SKM-1 treated with dmso at 0.1 percent for 144 hours (cell line): ENCODE results near the gene SMIM21.

Experiments
- DNase-seq: peaks from one replicate; lab custom pipeline; 2025; ENCODE audit not compliant: unreplicated experiment; lab: John Stamatoyannopoulos, UW

SMIM21 gene

GRCh38 chr18:75428490-75428889 is 987 bp upstream of the SMIM21 start:
- no peak for DNase-seq

DNA sequence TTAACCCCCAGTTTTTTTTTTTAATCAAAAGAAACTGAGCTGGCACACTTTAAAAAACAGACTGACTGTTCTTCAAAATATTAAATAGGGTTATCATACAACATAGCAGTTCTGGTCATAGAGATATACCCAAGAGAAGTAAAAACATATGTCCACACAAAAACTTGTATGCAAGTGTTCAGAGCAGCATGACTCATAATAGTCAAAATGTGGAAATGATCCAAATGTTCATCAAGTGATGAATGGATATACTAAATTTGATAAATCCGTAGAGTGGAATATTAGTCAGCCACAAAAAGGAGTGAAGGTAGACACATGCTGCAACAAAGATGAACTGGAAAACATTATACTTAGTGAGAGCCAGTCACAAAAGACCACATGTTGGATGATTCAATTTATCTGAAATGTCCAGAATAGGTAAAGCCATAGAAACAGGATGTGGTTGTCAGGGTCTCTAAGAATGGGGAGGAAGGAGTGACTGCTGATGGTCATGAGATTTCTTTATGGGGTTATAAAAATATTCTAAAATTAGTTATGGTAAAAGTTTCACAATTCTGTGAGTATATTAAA is 5.1 kb downstream of the SMIM21 start:
- DNase-seq = no peak

DNA sequence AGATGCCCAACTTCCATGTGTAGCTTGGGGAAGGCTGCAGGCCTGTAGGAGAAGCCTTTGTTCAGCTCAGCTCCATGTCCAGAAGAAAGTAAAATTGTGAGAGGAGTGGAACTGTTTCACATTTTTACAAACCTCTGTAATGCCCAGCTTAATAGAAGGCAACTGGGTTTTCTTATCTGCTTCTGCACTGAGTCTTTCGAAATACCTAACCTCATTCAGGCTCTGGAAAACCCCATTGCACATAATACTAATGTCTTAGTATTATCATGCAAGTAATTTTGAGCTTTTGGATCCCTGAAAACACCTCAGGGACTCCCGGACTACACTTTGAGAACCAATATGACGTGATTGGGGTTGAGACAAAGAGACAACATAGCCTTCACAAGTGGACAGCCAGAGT is 5.8 kb downstream of the SMIM21 start:
- no peak for DNase-seq

GRCh38 chr18:75418293-75419005 is 9.1 kb downstream of the SMIM21 start:
- no peak for DNase-seq

DNA sequence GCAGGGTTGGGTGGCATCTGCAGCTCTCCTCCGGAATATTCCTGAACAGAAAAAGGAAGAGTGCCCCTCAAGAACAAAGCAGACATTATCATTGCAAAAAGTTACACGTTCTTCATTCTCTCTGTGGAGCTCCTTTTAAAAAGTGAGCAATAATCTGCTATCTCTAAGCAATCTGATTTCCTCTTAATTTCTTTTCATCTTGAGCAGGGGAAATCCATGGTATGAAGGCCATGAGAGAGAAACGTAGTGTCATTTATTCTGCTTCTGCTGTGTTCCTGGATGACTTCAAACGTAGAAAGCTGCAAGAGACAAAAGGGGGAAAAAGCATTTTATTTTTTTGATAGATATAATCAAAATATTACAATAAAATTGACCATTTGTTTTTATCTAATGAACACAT is 16.9 kb downstream of the SMIM21 start:
- DNase-seq = no peak

DNA sequence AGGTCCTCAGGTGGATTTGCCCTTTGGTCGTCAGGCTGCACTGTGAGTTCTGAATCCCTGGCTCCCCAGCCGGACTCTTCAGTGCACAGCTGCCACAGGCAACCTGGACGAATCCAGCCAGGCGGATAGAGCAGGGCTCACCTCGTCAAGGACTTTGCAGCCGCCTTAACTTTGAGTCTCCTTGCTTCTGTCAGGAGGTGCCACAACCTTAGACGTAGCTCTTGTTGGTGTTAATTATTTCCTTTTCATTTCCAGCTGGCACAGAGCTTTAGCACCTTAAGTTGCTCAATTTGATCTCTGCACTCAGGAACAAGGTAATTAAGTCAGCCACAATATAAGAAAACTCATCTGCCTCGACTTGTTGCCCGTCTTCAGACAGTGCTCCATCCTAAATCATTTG is 17.7 kb downstream of the SMIM21 start:
- no peak for DNase-seq

- no peak for DNase-seq
Measured at GRCh38 chr18:75408554-75409506, 18.7 kb downstream of the SMIM21 start.

DNA sequence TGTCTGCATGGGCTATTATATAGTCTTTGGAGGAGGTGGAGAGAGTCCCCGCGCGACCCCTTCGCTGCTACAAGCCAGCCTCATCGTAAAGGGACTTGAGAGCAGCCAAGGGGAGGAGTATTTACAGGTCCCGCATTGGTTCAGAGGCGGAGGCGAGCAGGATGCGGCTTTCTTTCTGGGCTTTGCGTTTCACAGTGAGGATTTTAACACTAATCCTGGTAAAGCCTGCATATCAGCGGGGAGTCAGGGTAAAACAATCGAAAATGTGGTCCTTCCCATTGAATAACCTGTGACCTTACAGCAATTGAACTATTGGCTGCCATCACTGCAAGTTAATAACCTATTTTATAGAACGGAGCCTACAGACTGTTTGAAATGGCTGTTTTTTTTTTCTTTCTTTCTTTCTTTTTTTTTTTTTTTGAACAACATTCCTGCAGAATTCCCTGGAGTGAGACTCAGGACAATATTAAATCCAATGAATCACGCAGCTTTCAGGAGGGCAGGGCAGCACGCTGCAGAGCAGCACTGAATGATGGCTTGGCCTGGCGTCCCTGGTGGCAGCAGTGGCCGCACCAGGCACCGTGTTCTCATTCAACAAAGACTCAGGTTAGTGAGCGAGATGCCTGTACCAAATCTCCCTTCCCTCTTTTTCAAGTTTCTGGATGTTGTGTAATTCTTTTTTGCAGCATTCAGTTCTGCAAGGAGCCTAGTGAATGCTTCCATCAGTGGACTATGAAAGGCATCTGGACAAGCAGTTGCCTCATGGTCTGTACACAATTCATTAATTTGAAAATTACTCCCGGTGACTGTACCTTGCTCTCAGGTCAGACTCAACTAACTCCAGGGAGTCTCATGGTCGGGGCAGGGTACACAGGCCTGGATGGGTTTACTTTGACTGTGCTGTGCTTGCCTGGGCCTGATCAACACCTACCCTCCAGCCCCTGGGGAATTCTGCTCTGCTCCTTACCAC is 19.8 kb downstream of the SMIM21 start:
- DNase-seq = no peak

- DNase-seq = no peak
Measured at GRCh38 chr18:75406491-75407445, 20.7 kb downstream of the SMIM21 start.

DNA sequence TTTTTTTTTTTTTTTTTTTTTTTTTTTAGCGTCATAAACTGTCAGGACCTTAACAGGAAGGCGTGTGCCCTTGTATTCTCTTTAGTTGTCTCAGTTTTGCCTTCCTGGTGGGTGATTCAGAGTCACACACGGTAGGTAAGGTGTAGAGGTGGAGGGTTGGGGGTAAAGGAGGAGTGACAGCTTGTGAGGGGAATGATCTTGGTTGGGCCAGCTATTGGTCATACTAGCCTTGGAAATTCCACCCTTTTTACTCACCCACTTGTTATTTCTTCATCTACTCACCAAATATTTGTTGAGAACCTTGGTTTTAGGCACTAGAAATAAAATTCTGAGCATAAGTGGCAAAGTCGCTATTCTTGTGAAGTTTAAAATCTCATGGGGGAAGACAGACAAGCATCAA is 22.2 kb downstream of the SMIM21 start:
- no peak for DNase-seq

DNA sequence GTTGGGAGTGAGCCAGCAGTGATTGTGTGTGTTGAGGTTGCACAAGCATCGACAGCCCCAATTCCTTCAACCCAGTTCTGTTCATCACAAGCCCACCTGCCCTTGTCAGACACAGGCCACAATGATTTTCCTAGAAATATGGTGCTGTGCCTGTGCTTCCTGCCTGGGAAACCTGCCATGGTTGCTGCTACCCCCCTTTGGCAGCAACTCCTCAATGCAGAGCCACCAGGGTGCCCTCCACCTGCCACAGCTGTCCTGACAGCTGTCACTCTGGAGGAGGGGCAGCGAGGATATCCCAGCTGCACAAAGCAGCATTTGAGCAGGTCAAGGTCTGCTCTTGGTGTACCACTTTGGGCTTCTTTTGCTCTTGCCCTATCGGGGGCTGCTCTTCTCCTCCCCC is 27.1 kb downstream of the SMIM21 start:
- no peak for DNase-seq

DNA sequence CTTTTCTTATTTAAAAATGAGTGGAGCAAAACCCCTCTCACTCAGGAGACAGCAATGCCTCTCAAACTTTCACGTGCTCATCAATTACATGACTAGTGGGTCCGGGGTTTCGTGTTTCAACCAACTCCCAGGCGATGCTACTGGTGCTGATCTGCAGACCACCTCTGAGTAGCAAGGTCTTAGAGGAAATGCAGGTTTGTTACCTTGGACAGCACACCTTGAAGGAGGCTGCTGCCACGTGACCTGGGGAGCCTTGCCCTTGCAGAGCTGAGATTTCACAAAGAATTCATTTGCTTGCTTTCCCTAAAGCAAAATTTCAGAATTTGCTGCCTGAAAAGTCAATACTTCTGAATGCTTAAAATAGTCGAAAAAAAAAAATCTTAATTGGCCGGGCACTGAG is 32.4 kb downstream of the SMIM21 start:
- DNase-seq = no peak

DNA sequence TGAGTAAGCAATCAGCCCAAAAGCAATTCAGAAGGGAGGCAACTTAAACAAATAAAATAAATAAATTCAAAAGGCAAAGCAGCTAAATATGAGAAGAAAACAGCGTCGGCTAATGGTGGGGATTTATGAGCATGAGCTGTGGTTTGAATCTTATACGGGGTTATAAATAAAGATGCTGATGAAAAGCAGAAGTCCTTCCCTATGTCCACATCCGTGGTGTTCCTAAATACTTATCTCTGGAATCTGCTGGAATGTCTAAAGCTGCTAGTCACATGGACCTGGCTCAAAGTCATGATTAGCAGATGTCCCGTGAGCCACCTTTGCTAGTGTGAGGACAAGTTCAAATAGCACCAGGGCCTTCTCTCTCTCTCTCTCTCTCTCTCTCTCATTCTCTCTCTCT is 33.8 kb downstream of the SMIM21 start:
- DNase-seq = no peak

GRCh38 chr18:75392226-75392578 is 35.3 kb downstream of the SMIM21 start:
- DNase-seq = no peak

DNA sequence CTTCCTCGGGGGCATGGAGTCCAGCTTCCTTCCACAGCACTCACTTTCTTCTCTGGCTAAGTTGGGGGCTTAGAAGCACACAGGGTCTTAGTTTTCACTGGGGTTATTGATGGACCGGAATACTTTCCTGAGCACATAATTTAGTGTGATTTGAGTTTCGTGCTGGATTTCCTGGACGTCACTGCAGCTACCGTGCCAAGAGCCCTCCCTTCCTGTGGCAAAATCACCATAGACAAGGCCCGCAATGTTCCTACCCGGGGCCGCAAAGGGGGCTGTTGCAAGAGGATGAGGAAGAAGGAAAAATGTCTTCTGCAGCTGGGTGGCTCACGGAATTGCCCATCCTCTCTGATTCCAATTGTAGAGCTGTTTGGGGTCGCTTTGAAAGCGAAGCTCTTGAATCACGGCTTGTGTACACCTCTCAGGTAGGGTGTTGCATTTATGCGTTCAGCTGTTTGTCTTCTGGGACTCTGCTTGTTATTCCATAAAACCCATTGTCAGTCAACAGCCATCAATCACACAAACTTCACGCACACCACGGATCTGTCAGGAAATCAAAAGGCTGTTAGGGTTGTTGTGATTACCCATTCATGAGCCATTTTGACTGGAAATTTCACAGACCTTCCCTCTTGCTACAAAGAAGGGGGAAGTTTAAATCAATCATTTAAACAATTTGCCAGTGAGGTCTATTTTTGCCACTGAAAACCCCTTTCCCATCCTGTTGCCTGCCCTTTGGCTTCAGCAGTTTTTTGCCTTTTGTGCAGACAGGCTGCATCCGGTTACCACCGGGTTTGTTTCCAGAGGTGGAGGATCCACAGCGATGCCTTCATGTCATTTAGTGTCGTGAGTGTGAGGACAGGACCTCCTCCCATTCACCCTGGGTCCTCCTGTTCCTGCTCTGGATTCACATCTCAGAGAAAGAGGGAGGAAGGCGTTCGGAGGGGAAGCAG is 36.0 kb downstream of the SMIM21 start:
- no peak for DNase-seq

DNA sequence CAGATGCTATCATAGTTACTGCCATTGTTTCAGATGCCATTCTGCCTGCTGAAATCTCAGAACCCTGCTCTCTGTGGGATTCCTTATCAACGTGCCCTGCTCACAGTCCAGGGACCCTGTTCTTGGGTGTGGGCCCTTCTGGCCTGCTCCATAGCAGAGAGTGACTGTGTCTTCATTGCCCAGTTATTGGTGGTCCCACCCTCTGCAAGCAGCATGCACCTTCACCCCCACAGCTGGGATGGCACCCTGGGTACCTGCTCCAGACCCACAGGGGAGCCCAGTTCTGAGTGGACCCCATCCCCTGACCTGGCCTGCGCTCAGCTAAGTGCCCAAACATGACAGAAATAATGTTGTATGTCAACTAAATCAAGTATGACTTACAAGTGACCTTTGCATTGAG is 36.6 kb downstream of the SMIM21 start:
- DNase-seq = no peak

DNA sequence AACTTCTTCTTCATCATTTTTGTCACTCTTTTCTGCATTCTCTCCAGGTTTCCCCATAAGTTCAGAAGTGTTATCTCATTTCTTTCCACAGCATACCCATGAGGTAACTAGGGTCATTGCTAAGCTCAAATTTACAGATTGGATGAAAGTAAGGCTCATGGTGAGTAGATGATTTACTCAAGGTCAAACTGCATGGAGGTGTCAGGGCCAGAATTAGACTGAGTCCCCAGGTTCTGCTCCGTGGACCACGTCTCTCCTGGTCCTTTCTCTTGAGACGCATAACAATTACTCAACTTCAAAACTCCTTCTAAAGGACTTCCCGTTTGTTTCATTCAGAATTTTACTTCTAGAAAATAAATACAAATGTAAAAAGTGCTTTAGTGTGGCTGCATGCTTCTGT is 43.4 kb downstream of the SMIM21 start:
- DNase-seq = no peak

DNA sequence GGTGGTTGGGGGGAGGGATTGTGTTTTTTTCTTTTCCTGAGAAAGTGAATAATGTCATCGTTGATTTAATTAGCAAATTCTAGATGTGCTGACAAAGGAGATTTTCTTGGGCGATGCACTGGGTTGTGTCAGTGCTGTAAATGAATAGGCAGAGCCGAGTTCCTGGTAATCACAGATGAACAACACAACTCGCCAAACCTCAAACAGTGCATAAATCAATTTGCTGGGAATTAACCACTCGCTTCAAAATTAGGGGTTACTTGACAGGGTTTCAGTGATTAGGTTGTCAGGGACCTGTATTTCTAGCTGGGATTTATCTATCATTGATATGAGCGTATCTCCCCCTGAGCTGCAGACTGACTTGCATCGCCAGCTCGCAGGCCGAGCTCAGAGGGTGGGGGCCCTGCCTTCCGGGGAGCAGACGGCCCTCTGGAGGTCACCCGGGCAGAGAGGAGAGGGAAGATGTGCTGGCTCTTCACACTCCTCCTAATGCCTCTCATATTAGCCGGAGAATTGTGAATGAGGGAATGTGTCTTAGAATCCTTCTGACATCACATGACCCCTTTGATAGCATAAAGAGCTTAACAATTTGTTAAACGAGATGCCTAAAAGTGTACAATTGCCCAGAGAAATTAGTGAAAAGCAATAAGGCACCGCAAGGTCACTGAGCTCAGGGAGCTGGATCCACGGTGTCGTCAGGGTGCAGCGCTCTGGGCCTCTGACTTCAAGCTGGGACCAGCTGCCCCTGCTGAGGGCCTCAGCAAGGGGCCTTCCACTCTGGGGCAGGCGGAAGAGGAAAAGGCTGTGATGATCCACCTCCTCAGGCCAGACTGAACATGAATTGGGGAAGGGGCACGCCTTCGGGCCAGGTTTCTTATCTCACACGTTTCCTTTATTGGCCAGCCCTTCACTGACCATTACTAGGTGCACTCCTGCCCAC is 48.9 kb downstream of the SMIM21 start:
- no peak for DNase-seq
